DMS79 treated with DMSO at 0.1 percent for 48 hours (cell line): ENCODE data around the gene CDKN1A.
"Not testable (repeated sequence)": the region's sequence is repeated elsewhere in the genome, so short reads cannot be mapped to it uniquely, and the experiment has no call there.

Experiments
- DNase-seq: peaks from one replicate; lab custom pipeline; 2025; lab: John Stamatoyannopoulos, UW

CDKN1A gene

DNA sequence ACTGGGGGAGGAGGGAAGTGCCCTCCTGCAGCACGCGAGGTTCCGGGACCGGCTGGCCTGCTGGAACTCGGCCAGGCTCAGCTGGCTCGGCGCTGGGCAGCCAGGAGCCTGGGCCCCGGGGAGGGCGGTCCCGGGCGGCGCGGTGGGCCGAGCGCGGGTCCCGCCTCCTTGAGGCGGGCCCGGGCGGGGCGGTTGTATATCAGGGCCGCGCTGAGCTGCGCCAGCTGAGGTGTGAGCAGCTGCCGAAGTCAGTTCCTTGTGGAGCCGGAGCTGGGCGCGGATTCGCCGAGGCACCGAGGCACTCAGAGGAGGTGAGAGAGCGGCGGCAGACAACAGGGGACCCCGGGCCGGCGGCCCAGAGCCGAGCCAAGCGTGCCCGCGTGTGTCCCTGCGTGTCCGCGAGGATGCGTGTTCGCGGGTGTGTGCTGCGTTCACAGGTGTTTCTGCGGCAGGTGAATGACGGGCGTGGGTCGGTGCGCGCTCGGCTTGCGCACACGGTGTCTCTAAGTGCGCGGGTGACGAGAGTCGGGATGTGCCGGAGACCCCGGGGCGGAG lies at the start of gene CDKN1A:
Gene CDKN1A, plus strand, starts transcription at position 227 of the 555 bp plus-strand sequence. CDS start 5,388 bp downstream, outside the sequence.
- peak; percentile 86 for DNase-seq

DNA sequence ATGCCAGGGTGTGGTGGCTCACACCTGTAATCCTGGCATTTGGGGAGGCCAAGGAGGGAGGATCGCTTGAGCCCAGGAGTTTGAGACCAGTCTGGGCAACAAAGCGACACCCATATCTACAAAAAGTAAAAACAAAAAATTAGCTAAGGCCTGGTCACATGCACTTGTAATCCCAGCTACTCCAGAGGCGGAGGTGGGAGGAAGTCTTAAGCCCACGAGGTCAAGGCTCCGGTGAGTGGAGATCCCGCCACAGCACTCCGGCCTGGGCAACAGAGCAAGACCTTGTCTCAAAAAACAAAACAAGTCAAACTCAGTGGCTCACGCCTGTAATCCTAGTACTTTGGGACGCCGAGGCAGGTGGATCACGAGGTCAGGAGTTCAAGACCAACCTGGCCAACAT lies 48.7 kb upstream of the CDKN1A start:
- DNase-seq, result no peak

DNA sequence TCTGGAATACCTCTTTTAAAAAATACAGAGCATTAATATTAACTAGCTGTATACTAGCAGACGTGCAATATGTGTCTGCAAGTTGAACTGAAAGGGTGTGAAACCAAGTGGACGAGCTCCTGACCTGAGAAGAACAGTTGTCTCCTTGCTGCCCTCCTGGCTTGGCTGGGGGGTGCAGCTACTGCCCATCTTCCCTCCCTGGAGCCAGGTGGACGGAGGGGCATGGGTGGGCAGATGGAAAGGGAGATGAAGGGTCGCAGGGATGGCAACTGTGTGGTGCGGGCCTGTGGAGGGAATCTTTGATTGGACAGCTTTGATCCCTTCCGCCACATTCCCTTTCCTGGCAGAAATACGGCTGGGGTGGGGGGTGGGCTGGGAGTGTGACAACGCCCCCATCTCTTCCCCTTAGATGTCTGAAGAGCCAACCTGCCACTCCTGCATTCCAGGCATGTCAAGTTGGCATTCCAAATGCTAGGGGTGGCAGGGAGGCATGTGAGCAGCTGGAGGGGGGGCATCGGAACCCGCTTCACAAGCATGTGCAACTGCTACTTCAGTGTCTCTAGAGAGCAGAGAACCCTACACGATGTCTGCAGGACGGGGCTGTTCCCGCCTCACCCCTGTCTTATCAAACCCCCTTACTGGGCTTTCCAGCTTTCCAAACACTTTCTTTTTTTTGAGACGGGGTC lies 47.0 kb upstream of the CDKN1A start:
- no peak for DNase-seq

DNA sequence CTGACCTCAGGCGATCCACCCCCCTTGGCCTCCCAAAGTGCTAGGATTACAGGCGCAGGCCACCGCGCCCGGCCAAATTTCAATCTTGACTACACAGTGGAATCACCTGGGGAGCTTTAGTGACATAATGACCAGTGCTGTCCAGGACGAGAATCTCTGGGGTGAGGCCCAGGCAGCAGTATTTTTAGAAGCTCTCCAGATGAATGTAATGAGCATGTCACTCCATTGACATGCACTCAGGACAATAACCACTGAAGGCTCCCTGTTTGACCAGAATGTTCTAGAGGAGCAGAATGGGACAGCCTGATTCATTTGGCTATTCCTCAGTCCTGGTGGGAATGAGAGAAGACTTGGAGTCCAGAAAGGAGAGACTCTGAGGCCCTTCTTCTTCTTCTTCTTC lies 45.1 kb upstream of the CDKN1A start:
- DNase-seq, result no peak

DNA sequence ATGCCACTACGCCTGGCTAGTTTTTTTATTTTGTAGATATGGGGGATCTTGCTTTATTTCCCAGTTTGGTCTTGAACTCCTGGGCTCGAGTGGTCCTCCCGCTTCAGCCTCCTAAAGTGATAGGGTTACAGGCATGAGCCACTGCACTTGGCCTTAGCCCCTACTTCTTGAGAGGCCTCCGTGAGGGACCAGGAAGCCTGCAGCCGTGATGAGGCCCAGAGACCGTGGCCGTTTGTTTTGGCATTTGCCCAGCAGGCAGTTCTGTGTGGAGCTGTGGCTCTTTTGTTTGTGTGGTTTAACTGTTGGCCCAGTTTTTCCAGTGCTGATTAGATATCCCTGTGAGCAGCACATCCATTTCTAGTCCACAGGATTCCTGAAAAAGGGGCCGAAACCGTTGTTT lies 44.6 kb upstream of the CDKN1A start:
- DNase-seq, result peak; percentile 70

DNA sequence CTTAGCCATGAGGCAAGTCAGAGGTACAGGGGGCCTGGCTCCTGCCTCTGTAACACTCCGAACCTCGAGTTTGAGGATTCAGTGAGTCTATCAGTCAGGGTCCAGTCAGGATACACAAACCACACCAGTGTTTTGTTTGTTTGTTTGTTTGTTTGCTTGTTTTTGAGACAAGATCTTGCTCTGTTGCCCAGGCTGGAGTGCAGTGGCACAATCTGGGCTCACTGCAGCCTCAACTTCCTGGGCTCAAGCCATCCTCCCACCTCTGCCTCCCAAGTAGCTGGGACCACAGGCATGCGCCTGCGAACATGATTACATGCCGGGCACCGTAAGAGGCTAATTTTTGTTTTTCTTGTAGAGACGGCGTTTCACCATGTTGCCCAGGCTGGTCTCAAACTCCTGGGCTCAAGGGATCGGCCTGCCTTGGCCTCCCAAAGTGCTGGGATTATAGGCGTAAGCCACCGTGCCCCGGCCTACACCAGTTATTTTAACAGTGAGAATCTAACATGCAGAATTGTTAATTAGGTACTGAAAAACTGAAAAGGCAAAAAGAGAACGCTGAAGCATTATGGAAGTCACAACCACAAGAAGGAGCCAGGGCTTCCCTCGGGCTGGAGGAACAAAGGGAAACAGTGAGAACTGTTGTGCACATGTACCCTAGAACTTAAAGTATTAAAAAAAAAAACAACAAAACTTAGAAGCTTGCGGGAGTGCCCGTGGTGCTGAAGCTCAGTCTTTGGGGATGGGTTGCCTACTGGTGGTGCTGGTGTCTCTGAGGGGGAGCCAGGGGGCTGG lies 44.0 kb upstream of the CDKN1A start:
- DNase-seq, result no peak

DNA sequence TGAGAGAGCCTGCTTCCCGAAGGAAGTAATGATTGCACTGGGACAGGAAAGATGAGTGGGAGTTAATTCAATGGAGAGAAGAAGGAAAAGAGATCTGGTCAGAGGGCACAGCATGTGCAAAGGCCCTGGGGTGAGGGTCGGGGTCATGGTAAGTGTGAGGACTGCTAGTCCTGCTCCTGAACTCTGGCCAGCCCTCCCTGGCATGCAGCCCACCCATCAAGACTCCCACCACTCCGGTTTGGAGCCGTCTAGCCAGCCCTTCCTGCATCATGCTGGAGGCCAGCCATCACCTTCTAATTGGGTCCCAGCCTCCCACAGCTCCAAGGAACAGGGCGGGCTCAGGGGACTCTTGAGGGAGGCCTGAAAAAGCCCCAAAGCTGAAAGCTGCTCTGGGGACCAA lies 42.2 kb upstream of the CDKN1A start:
- no peak for DNase-seq

DNA sequence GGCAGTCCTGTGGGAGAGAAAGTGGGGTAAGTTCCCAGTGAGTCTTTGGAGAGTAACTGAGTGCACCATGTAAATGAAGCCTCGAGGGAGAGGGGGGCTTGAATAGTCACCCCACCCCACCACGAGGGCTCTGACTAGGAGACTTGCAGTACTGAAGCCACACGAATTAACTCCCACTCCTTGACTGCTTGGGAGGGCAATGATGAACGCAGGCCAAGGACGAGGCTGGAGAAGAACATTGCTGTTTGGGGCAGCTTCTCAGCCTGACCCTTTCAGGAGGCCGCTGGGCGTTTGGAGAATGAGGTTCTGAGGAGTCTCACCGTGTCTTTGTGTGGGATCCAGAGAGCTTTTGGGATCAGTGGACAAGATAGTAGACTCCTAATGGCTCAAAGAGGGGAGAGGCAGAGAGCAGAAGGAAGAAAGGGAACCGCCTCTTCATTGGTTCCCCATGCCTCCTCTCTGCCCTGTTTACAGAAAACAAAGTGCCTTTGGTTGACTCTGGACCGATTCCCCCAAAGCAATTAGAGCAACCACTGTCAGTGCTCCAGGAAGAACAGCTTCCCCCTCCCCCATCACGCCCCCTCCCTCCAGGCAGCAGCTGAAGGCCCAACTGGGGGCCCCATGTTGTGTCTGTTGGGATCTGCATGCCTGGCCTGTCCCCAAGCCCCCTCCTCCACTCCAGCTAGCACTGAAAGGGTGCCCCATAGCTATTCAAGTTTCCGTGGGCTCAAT lies 41.7 kb upstream of the CDKN1A start:
- no peak for DNase-seq

DNA sequence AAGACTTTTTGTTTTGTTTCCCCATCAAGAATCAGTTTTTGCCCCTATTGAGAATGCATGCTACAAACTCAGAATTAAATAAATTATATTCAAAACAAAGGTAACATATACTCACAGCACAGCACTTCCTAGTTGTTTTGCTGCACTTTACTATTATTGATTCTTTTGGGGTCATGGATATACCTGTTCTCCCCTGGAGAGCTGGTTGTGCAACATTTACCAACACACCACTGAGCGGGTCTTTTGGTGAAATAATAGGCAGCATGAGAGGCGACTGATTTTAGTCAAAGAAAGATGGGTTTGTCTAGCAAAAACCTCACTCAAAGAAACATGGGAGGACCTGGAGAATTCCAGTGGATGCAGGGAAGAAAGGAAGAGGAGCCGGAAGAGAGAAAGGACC lies 39.9 kb upstream of the CDKN1A start:
- DNase-seq, result no peak

DNA sequence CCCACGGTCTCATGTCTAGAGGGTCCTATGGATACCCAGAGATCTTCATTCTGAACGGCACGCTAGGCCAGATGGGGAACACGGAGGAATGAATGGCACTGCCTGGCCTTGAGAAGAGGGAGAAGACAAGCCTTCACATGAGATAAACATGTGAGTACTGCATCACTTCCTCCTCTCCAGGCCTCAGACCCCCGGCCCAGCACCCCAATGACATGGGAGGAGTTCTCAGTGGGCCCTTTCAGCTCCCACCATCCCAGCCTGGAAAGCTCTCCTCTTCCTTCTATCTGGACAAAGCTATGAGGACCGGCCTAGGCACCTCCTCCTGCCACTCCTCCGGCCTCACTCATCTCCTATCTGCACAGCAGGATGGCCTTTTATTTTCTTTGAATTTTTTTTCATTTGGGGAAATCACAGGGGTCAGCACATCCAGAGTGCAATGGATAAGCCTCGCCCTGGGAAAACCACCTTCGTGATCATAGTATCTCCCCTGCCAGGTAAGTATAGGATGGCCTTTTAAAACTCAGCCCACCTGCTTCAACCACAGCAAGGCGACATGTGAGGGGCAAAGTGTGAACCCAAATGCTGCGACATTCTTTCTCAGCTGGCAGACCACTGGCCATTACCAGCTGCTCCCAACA lies 39.2 kb upstream of the CDKN1A start:
- DNase-seq, result no peak

DNA sequence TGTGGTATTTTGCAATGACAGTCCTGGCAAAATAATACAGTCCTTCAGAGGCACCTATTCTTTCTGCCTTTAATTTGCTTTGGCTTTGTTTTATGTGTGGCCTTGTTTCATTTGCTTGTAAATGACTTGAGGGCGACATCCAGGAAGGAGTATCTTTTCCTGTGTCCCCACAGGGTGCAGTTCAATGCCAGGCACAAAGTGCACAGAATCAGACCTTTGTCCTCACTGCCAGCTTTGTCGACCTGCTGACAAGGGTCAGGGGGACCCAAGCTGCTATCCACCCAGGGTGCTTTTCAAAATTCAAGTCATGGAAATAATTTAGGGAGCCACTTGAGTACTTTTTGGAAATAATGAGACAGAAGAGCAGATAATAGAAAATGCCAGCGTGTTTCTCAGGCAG lies 37.0 kb upstream of the CDKN1A start:
- DNase-seq, result no peak

DNA sequence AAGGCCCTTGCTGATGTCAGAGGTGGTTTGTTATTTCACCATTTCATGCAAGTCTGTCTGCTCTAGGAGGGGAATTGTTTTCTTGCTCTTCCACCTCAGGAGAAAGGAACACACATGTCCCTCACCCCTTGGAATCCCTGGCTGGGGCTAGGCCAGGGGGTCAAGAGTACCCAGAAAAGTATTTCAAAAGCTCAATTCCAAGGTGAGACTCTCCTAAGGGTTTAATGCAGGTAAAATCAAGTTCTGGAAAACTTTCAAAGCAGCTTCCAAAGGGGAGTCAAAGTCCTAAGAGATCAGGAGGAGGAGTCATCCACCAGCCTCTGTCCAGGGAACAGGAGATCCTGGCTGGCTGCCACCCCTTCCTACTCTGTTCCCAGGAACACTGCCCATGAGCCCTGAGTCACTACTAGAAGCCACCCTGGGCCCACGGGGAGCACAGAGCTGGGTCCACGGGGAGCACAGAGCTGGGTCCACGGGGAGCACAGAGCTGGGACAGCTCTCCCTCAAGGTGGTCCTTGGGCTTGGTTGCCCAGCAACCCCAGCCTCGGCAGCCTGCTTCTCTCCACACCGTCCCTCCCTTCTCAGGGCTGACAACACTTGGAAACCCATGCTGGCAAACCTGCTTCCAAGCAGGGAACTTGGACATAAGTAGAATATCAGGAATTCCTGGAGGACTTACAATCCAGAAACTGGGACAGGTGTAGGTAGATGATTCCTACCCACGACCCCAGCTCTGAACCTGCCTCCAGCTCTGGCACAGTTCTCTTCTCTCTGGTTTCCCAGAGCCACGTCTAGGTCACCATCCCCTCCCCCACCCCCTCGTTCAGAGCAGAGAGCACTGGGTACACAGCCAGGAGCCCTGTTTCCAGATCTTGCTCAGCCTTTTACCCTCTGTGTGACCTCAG lies 35.3 kb upstream of the CDKN1A start:
- DNase-seq, result no peak

DNA sequence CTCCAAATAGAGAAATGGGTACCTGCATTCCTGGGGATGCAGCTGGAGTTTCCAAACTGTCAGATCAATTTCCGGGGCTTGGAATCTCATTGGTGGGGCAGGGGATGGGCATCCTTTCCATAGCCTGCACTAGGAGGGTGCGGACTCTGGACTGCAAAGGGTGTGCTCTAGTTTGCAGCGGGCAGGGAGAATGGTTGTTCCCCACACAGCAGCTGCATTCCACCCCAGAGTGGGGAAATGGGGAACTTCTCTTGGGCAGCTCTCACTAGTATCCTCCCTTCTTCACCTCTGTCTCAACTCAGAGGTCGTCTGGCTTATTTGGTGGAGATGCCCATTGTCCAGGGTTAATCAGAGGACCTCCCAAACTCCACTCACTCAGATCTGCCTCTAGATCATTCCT lies 34.5 kb upstream of the CDKN1A start:
- DNase-seq, result no peak

DNA sequence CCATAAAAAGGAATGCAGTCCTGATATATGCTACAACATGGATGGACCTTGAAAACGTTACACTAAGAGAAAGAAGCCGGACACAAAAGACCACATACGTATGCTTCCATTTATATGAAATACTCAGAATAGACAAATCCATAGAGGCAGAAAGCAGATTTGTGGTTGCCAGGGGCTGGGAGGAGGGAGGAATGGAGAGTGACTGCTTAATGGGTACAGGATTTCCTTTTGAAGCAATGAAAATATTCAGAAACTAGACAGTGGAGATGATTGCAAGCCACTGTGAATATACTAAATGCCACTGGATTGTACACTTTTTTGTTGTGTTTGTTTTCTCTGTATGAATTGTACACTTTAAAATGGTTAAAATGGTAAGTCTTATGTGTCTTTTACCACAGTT lies 29.4 kb upstream of the CDKN1A start:
- no peak for DNase-seq

DNA sequence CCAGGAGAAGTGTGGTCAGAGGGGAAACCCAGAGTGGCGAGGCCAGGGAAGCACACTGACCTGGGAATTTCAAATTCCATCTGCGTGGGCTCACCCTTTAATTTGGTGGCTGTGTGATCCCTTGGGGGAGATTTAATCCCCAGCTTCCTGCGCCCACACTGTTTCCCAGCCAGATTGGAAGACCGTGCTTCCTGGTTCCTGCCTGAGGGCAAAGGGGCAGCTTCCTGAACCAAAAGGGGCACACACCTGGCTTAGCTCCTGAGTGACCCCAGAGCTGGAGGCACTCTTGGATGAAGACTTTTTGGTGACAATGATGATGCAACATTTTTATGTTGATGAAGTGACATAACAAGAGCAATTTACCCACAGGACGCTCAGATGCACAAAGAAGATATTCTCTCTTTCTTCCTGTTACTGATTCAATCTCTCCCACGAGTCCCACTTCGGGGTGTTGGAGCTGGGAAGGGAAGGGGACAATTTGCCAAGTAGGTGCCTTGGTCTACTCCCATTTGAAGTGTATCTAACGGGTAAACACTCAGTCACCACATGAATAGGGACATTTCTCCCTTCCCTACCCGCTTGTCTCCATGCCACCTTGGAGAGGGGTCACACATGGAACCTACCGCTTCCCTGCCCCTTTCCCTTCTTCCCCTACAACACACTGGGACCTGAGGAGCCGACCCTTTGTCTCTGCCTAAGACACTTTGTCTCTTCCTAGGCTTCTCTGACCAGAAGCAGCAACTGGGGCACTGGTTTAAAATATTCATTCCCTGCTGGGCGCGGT lies 28.6 kb upstream of the CDKN1A start:
- no peak for DNase-seq

DNA sequence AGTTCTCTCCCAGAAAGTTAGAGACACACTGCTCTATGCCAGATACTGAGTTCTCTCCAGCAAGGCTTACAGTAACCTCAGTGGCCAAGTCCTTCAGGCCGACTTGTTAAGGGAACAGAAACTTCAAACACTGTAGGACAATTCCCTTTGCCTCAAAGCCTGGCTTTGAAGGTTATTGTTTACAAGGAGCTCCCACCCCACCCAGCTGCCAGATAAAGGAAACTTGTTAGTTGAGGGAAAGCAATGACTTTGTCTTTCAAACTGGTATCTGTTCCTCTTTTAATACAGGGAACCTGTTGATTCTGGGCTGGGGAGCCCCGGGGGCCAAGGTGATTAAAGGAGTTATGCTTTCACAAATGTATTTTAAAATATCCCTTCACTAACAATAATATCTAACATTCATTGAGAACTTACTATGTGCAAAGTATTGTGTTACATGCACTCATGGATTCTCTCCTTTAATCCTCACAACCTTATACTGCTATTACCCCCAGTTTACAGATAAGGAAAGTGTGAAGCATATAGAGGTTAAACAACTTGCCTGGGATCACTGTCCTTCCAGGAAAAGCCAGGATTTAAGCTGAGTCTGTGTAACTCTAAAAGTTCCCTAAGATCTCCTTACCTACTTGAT lies 27.6 kb upstream of the CDKN1A start:
- no peak for DNase-seq

DNA sequence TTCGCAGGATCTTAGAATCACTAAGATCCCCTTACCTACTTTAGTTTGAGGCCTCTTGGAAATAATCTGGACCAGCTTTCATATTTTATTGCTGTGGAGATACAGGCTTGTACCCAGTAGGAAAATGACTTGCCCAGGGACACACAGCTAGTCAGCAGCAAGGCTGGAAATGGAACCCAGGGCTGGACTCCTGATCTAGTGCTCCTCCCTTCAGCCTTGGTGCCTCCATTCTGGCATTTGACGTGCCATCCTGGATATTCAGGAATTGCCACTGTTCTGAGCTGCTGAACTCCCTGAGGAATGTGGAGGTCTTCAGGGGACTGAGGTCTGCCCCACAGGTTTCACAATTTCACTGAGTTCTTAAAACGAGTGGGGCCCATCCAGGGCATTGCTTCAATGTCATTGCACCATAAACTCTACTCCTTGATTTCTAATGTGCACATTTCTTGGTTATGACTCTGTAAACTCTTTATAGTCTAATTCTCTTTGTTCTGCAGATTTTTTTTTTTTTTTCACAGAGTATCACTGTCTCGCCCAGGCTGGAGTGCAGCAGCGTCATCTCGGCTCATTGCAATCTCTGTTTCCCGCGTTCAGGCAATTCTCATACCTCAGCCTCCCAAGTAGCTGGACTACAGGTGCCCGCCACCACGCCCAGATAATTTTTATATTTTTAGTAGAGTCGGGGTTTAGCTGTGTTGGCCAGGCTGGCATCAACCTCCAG lies 26.7 kb upstream of the CDKN1A start:
- DNase-seq, result no peak

DNA sequence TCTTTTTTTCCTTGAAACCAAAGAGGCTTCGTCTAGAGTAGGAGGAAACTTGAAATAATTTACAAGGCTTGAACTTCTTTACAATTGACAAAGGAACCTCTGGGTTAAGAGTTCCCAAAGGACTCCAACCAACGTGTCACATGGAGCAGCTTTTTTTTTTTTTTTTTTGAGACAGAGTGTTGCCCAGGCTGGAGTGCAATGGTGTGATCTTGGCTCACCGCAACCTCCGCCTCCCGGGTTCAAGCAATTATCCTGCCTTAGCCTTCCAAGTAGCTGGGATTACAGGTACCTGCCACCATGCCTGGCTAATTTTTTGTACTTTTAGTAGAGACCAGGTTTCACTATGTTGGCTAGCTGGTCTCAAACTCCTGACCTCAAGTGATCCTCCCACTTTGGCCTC lies 24.0 kb upstream of the CDKN1A start:
- DNase-seq, result not testable (repeated sequence)

DNA sequence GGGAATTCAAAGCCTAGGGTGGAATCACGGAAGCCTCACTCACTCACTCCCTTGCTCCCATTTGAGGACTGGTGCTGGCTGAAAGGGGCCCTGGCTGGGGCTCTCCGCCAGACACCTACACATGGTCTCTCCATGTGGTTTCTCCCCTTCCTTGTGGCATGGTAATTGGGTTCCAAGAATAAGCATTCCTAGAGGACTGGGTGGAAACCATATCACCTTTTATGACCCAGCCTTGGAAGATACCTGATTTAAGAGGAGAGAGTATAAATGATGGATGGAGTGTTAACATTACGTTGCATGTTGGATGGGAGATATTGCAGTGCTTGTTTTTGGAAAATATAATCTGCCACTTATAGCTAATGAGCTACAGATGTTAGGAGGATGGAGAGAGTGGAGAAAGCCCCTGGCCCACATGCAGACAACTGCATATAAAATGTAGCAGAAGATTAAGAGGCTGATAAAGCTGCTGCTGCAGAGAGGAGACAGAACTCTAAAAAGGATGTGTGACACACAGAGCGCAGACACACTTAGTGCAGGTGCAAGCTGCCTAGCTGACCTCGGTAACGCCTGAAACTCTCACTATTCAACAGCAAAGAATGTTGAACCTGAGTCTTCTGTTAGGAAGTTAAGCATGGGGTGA lies 23.3 kb upstream of the CDKN1A start:
- no peak for DNase-seq
